Transverse colon (tissue), 3 donors: ENCODE measurements around the gene OBI1.

Experiments
- CTCF ChIP-seq, 5 experiments: fragments of 200-600 bp in 3 of 5; fragments of 450-650 bp in 2 of 5; sonication (generic) in 3 of 5; IDR thresholded peaks; 1 replicate in 2 of 5; 2 replicates in 3 of 5; pipeline ENCODE4 v1.5.1; 2016 to 2017; ENCODE audit warnings: antibody characterized with exemption in 5 of 5, inconsistent platforms in 3 of 5, mild to moderate bottlenecking in 2 of 5, moderate library complexity in 1 of 5
- POLR2A ChIP-seq: fragments of 450-650 bp; IDR thresholded peaks from one replicate; pipeline ENCODE4 v1.6.1; 2016; ENCODE audit warnings: antibody characterized with exemption, mild to moderate bottlenecking, moderate library complexity

DNA sequence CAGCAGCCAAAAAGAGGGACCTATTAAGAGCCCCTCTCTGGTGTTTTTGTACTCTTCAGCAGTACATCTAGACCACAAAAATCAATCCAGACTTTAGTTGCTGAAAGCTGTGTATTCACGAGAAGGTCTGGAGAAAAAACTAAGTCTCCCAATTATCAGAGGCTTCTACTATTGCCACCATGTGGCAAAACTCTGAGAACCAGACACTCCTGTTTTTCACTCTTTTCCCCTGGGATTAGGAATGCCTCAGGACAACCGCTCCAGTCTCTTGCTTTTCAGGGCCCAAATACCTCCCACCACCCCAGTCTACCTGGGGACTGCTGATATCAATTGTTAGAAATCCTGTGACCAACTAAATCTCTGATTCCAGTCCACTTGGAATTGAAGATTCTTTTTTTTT, 30.1 kb upstream of the OBI1 start:
- TF ChIP-seq CTCF (IDR thresholded peaks at IDR 0.05) (no peak), POLR2A (no peak)
